B cell (primary cell): Measurements from ENCODE around the gene PRAME. TPM values are rescaled to one million over a fixed set of nuclear protein-coding genes. Genes with fewer than 3 reads are reported as not detected.
A peak's percentile ranks its signal among the peaks of the same experiment; 100 is the strongest.
"Not testable (repeated sequence)": the region's sequence is repeated elsewhere in the genome, so short reads cannot be mapped to it uniquely, and the experiment has no call there.

Experiments used
- ATAC-seq: fragments of 200-7000 bp; cut with Tn5 transposase; one replicate; pipeline ENCODE4 v1.10.0; 2021; ENCODE audit warnings: low read depth, mild to moderate bottlenecking, moderate number of reproducible peaks, moderate library complexity
- CTCF ChIA-PET: fragments of 350-600 bp; sonication (Branson Sonifier 250); formaldehyde crosslinking; loops from one replicate; lab custom pipeline; 2021; ENCODE audit warnings: antibody characterized with exemption, inconsistent platforms; lab: Charles Lee
- POLR2A ChIA-PET: fragments of 350-600 bp; sonication (Branson Sonifier 250); formaldehyde crosslinking; loops from one replicate; lab custom pipeline; 2021; ENCODE audit warnings: antibody characterized with exemption; lab: Charles Lee
- DNase-seq: peaks from one replicate; pipeline ENCODE4 v3.0.0; 2013
- H2AFZ ChIP-seq: 2 replicates; pipeline ENCODE4 v1.6.1; 2012; ENCODE audit warnings: mild to moderate bottlenecking, low read depth, low read length; ENCODE audit not compliant: insufficient read depth, poor library complexity, severe bottlenecking
- H3K27ac ChIP-seq, 2 donors: 1 replicate in 1 of 2; 2 replicates in 1 of 2; pipeline ENCODE4 v1.5.1; 2012 to 2013; ENCODE audit warnings: low read length in 2 of 2, mild to moderate bottlenecking in 2 of 2, moderate library complexity in 1 of 2
- H3K27me3 ChIP-seq, 4 experiments: fragments of 200-600 bp in 1 of 4; sonication (generic) in 1 of 4; replicated peaks in 1 of 4; 1 replicate in 2 of 4; 2 replicates in 2 of 4; pipeline versions ENCODE4 v1.6.1 to v1.7.0; 2013 to 2016; ENCODE audit warnings: low read length in 3 of 4, mild to moderate bottlenecking in 2 of 4, mixed read lengths in 1 of 4, moderate library complexity in 1 of 4; ENCODE audit not compliant: insufficient read depth in 4 of 4, control insufficient read depth in 3 of 4; ENCODE audit errors: control extremely low read depth in 1 of 4
- H3K36me3 ChIP-seq, 2 experiments: replicated peaks in 1 of 2; 1 replicate in 1 of 2; 2 replicates in 1 of 2; pipeline versions ENCODE4 v1.6.1 to v1.7.1; 2013; ENCODE audit warnings: low read length in 1 of 2; ENCODE audit not compliant: insufficient read depth in 2 of 2, control insufficient read depth in 1 of 2; ENCODE audit errors: control extremely low read depth in 1 of 2, extremely low read depth in 1 of 2
- H3K4me1 ChIP-seq, 2 donors: fragments of 200-600 bp in 1 of 2; sonication (generic) in 1 of 2; 1 replicate in 1 of 2; 2 replicates in 1 of 2; pipeline versions ENCODE4 v1.5.1 to v1.6.1; 2013 to 2017; ENCODE audit warnings: low read length in 2 of 2; ENCODE audit not compliant: control insufficient read depth in 2 of 2, insufficient read depth in 2 of 2
- H3K4me2 ChIP-seq: replicated peaks from 2 replicates; pipeline ENCODE3; 2012; ENCODE audit warnings: mild to moderate bottlenecking, low read depth, low read length; ENCODE audit not compliant: poor library complexity, severe bottlenecking
- H3K4me3 ChIP-seq, 5 experiments: fragments of 200-600 bp in 1 of 5; sonication (generic) in 1 of 5; 1 replicate in 3 of 5; 2 replicates in 2 of 5; pipeline versions ENCODE4 v1.5.1 to v1.7.0; 2011 to 2016; ENCODE audit warnings: low read length in 4 of 5, mild to moderate bottlenecking in 4 of 5, low read depth in 2 of 5, control low read depth in 1 of 5, moderate library complexity in 1 of 5; ENCODE audit not compliant: insufficient read depth in 1 of 5; ENCODE audit errors: control extremely low read depth in 1 of 5, extremely low read depth in 1 of 5
- H3K79me2 ChIP-seq: fragments of 200-600 bp; sonication (generic); one replicate; pipeline ENCODE4 v1.6.0; 2016; ENCODE audit warnings: low read length; ENCODE audit not compliant: control insufficient read depth, insufficient read depth
- H3K9ac ChIP-seq: fragments of 200-600 bp; sonication (generic); 2 replicates; pipeline ENCODE4 v1.6.1; 2017; ENCODE audit warnings: mild to moderate bottlenecking, low read length, moderate library complexity
- H3K9me3 ChIP-seq, 3 donors: one replicate each; pipeline versions ENCODE4 v1.6.1 to v1.7.1; 2013; ENCODE audit warnings: low read length in 2 of 3; ENCODE audit not compliant: control insufficient read depth in 2 of 3, insufficient read depth in 1 of 3; ENCODE audit errors: control extremely low read depth in 1 of 3
- H4K20me1 ChIP-seq: 2 replicates; pipeline ENCODE4 v1.6.0; 2012; ENCODE audit warnings: mild to moderate bottlenecking, low read length; ENCODE audit not compliant: insufficient read depth, control insufficient read depth, poor library complexity, severe bottlenecking
- H3K27ac Mint-ChIP-seq: one replicate; pipeline ENCODE4 v1.8.0; 2021; ENCODE audit warnings: mixed read lengths
- H3K27me3 Mint-ChIP-seq: one replicate; pipeline ENCODE4 v1.8.0; 2021; ENCODE audit warnings: mixed read lengths
- H3K4me1 Mint-ChIP-seq: one replicate; pipeline ENCODE4 v1.8.0; 2021; ENCODE audit warnings: mixed read lengths
- H3K4me3 Mint-ChIP-seq: one replicate; pipeline ENCODE4 v1.8.0; 2021; ENCODE audit warnings: mixed read lengths
- H3K9me3 Mint-ChIP-seq: one replicate; pipeline ENCODE4 v1.8.0; 2022; ENCODE audit warnings: mixed read lengths; ENCODE audit not compliant: insufficient read depth
- EZH2 ChIP-seq: IDR thresholded peaks from 2 replicates; pipeline ENCODE4 v1.6.1; 2012; ENCODE audit warnings: borderline replicate concordance, low read depth, mild to moderate bottlenecking, moderate library complexity, low read length; ENCODE audit not compliant: insufficient read depth, poor library complexity, severe bottlenecking
- WGBS: methylation state at CpG from one replicate; pipeline ENCODE4 v1.1.5; 2013; ENCODE audit warnings: missing lambda C conversion rate; ENCODE audit not compliant: insufficient coverage; 5-methylcytosine and 5-hydroxymethylcytosine counted together
- intact Hi-C: fragments of 100-400 bp; cut with micrococcal nuclease; formaldehyde crosslinking; loops from one replicate; pipeline ENCODE4 v1.10.0; 2022
- polyA minus RNA-seq: library from RNA; depleted of rRNA, polyadenylated mRNA; stranded (reverse); fragments of >200 nt; gene quantifications from 2 replicates; pipeline ENCODE4 v1.2.3, GENCODE V29; 2012
- polyA plus RNA-seq: library from polyadenylated mRNA; depleted of rRNA; stranded (reverse); fragments of >200 nt; gene quantifications from 2 replicates; pipeline ENCODE4 v1.2.3, GENCODE V29; 2012
- total RNA-seq, 2 donors: library from RNA; stranded (reverse); fragments of 120-200 nt in 1 of 2; gene quantifications; 1 replicate in 1 of 2; 2 replicates in 1 of 2; pipeline versions ENCODE4 v1.2.3 to v1.2.4, GENCODE V29; 2013 to 2022
- TF ChIP-seq, protein P1 (sequence below): fragments of 200-600 bp; IDR thresholded peaks from one replicate; pipeline ENCODE4 v1.8.0; 2022; ENCODE audit warnings: antibody characterized with exemption, mild to moderate bottlenecking

PRAME gene, protein sequence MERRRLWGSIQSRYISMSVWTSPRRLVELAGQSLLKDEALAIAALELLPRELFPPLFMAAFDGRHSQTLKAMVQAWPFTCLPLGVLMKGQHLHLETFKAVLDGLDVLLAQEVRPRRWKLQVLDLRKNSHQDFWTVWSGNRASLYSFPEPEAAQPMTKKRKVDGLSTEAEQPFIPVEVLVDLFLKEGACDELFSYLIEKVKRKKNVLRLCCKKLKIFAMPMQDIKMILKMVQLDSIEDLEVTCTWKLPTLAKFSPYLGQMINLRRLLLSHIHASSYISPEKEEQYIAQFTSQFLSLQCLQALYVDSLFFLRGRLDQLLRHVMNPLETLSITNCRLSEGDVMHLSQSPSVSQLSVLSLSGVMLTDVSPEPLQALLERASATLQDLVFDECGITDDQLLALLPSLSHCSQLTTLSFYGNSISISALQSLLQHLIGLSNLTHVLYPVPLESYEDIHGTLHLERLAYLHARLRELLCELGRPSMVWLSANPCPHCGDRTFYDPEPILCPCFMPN
- total RNA-seq (0.15 TPM in 1 of 2 replicates, not detected in the other), polyA plus RNA-seq (0.63 TPM in 1 of 2 replicates, not detected in the other), polyA minus RNA-seq (3.7 and 11.5 TPM in 2 replicates)
- total RNA-seq (2013) = 0.09 TPM

DNA sequence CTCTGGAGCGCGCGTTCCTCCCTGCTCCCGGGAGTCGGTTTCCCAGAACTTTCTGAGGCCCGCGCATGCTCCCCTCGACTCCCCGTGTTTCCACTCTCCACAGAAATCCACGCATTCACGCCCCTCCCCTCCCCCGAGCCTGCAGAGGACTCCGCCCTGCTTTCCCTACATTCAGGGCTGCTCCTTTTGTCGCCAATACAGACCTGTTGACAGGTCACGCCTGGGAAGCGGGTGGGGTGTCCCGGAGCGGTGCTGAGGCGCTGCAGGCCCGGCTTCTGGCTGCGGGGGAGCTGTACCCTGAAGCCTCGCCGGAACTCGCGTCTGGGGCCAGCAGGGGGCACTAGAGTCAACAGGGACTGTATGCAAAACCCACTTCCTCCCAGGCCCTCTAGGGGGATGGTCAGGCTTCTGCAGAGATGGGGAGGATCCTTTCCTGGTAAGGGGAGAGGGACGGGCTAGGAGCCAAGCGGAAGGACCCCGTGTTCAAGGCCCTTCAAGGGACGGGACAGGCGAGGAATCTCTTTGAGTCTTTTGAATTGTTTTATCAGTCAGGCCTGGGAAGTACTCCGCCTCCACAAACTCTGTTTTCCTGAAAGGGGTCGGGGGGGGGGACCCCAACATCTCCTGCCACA is at the start of gene PRAME:
Gene PRAME (minus strand): TSS at position 294 of the 632 bp plus-strand sequence. CDS start 2,433 bp downstream, outside the sequence.
- H3K4me3 ChIP-seq = no peak within 1 kb of the TSS
- intact Hi-C loops = no loop called here

DNA sequence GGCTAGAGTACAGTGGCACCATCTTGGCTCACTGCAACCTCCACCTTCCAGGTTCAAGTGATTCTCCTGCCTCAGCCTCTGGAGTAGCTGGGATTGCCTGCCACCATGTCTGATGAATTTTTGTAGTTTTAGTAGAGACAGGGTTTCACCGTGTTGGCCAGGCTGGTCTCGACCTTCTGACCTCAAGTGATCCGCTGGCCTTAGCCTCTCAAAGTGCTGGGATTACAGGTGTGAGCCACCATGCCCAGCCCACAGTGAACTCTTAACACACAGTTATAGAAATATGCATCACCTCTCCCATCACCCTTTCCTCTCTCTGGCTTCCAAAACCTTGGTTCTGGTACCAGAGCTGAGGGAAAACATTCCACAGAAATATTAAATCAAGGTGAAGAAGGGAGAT is 49.0 kb upstream of the PRAME start:
- H3K79me2 ChIP-seq, H3K27me3 ChIP-seq, H2AFZ ChIP-seq, H3K4me3 ChIP-seq, H3K27me3 Mint-ChIP-seq, intact Hi-C loops, H3K4me2 ChIP-seq, H3K4me3 Mint-ChIP-seq, ATAC-seq, DNase-seq, POLR2A ChIA-PET, CTCF ChIA-PET, H3K27ac Mint-ChIP-seq, H3K9me3 Mint-ChIP-seq, H3K36me3 ChIP-seq, H3K27ac ChIP-seq, H4K20me1 ChIP-seq, H3K9ac ChIP-seq: not testable (repeated sequence)
- Histone ChIP-seq H3K9me3 (peaks cover 5 to 20% (median 19%) of the 10 kb centered on the region in 3 donors), H3K4me1 (peaks cover 17 to 24% of the 10 kb centered on the region in 2 donors)
- H3K4me1 Mint-ChIP-seq = peaks cover 33% of the 10 kb centered on the region
- WGBS = 100% methylated on average over 2 of the region's 3 CpGs

More for the DNA sequence above, at the start of gene PRAME:
- H3K27me3 ChIP-seq = no peaks in the 10 kb centered on the region
- no peaks in the 10 kb centered on the region for H3K36me3 ChIP-seq
- H3K79me2 ChIP-seq = no peaks in the 10 kb centered on the region
- no peak within 1 kb of the TSS for H3K27ac ChIP-seq
- 55% methylated on average over 23 of the region's 32 CpGs for WGBS
- H4K20me1 ChIP-seq = no peaks in the 10 kb centered on the region
- Mint-ChIP-seq H3K27ac (peak within 1 kb of the TSS; percentile 20), H3K9me3 (no peaks in the 10 kb centered on the region), H3K4me1 (peaks cover 13% of the 10 kb centered on the region), H3K27me3 (no peaks in the 10 kb centered on the region), H3K4me3 (peak within 1 kb of the TSS; percentile 8)
- CTCF ChIA-PET = interaction anchor here (0.7 to 1.7 kb wide), 3 partner anchors 27 to 136 kb away, joined by 3 to 5 read pairs (median 3); no protein-coding TSS in a partner anchor
- DNase-seq (peak; percentile 79), ATAC-seq (peak; percentile 84)
- POLR2A ChIA-PET = no interaction called here
- H3K9me3 ChIP-seq = peaks cover 0 to 17% (median 0%) of the 10 kb centered on the region in 3 donors
- TF ChIP-seq EZH2 = no peak
- TF ChIP-seq, protein P1, sequence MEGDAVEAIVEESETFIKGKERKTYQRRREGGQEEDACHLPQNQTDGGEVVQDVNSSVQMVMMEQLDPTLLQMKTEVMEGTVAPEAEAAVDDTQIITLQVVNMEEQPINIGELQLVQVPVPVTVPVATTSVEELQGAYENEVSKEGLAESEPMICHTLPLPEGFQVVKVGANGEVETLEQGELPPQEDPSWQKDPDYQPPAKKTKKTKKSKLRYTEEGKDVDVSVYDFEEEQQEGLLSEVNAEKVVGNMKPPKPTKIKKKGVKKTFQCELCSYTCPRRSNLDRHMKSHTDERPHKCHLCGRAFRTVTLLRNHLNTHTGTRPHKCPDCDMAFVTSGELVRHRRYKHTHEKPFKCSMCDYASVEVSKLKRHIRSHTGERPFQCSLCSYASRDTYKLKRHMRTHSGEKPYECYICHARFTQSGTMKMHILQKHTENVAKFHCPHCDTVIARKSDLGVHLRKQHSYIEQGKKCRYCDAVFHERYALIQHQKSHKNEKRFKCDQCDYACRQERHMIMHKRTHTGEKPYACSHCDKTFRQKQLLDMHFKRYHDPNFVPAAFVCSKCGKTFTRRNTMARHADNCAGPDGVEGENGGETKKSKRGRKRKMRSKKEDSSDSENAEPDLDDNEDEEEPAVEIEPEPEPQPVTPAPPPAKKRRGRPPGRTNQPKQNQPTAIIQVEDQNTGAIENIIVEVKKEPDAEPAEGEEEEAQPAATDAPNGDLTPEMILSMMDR = peak; percentile 76
- no peak within 1 kb of the TSS for H2AFZ ChIP-seq
- H3K9ac ChIP-seq = no peak within 1 kb of the TSS
- H3K4me1 ChIP-seq = peaks cover 8 to 10% of the 10 kb centered on the region in 2 donors
- peak within 1 kb of the TSS; percentile 55 for H3K4me2 ChIP-seq
